SK-N-SH treated with all-trans-retinoic acid at 6 μM for 48 hours (cell line): Measurements from ENCODE around the gene PCSK1.

Source experiments
- ATAC-seq: fragments of 200-7000 bp; cut with Tn5 transposase; 3 replicates; pipeline ENCODE4 v1.9.1; 2020; ENCODE audit warnings: mild to moderate bottlenecking, moderate library complexity
- BACH2 ChIP-seq: fragments of 250-450 bp; sonication (Bioruptor Pico); IDR thresholded peaks from 2 replicates; pipeline ENCODE4 v1.9.0; 2021; ENCODE audit warnings: mild to moderate bottlenecking, borderline replicate concordance
- CREB5 ChIP-seq: fragments of 250-450 bp; sonication (Bioruptor Pico); IDR thresholded peaks from 2 replicates; pipeline ENCODE4 v1.5.1; 2020; ENCODE audit warnings: low read depth, mild to moderate bottlenecking, moderate library complexity
- CSDC2 ChIP-seq: fragments of 250-450 bp; sonication (Bioruptor Pico); IDR thresholded peaks from 2 replicates; pipeline ENCODE4 v1.5.0; 2020; ENCODE audit warnings: mild to moderate bottlenecking, moderate library complexity
- CSRNP3 ChIP-seq: fragments of 250-450 bp; sonication (Bioruptor Pico); IDR thresholded peaks from 2 replicates; pipeline ENCODE4 v1.5.1; 2021; ENCODE audit warnings: mild to moderate bottlenecking, moderate library complexity
- ESRRG ChIP-seq: fragments of 250-450 bp; sonication (Bioruptor Pico); IDR thresholded peaks from 2 replicates; pipeline ENCODE4 v1.6.1; 2021; ENCODE audit warnings: mild to moderate bottlenecking
- GLIS3 ChIP-seq: fragments of 250-450 bp; sonication (Bioruptor Pico); IDR thresholded peaks from 2 replicates; pipeline ENCODE4 v1.5.0; 2020; ENCODE audit warnings: mild to moderate bottlenecking, moderate library complexity
- ISL1 ChIP-seq: fragments of 250-450 bp; sonication (Bioruptor Pico); IDR thresholded peaks from 2 replicates; pipeline ENCODE4 v2.1.2; 2022; ENCODE audit warnings: mild to moderate bottlenecking, moderate library complexity
- OSR1 ChIP-seq: fragments of 250-450 bp; sonication (Bioruptor Pico); IDR thresholded peaks from 2 replicates; pipeline ENCODE4 v1.8.0; 2022; ENCODE audit warnings: moderate library complexity, mild to moderate bottlenecking, inconsistent platforms
- POU6F1 ChIP-seq: fragments of 250-450 bp; sonication (Bioruptor Pico); IDR thresholded peaks from 2 replicates; pipeline ENCODE4 v1.8.0; 2021; ENCODE audit warnings: low read depth, mild to moderate bottlenecking, moderate library complexity, borderline replicate concordance
- PPARA ChIP-seq: fragments of 250-450 bp; sonication (Bioruptor Pico); IDR thresholded peaks from 2 replicates; pipeline ENCODE4 v1.5.0; 2020; ENCODE audit warnings: mild to moderate bottlenecking, borderline replicate concordance
- RARB ChIP-seq: fragments of 250-450 bp; sonication (Bioruptor Pico); IDR thresholded peaks from 2 replicates; pipeline ENCODE4 v1.8.0; 2021; ENCODE audit warnings: mild to moderate bottlenecking, moderate library complexity
- SNAI2 ChIP-seq: fragments of 250-450 bp; sonication (Bioruptor Pico); IDR thresholded peaks from 2 replicates; pipeline ENCODE4 v1.5.0; 2020; ENCODE audit warnings: mild to moderate bottlenecking, moderate library complexity
- TCF4 ChIP-seq: fragments of 250-450 bp; sonication (Bioruptor Pico); IDR thresholded peaks from 2 replicates; pipeline ENCODE4 v1.8.0; 2021; ENCODE audit warnings: mild to moderate bottlenecking, moderate library complexity, borderline replicate concordance
- TOX ChIP-seq: fragments of 250-450 bp; sonication (Bioruptor Pico); IDR thresholded peaks from 2 replicates; pipeline ENCODE4 v1.8.0; 2021; ENCODE audit warnings: mild to moderate bottlenecking, moderate library complexity, borderline replicate concordance
- TSHZ2 ChIP-seq: fragments of 250-450 bp; sonication (Bioruptor Pico); IDR thresholded peaks from 2 replicates; pipeline ENCODE4 v1.5.0; 2020; ENCODE audit warnings: mild to moderate bottlenecking, moderate library complexity
- ZC3H10 ChIP-seq: fragments of 250-450 bp; sonication (Bioruptor Pico); IDR thresholded peaks from 2 replicates; pipeline ENCODE4 v1.5.1; 2021; ENCODE audit warnings: mild to moderate bottlenecking, moderate library complexity
- ZFP3 ChIP-seq: fragments of 250-450 bp; sonication (Bioruptor Pico); IDR thresholded peaks from 2 replicates; pipeline ENCODE4 v1.5.0; 2020; ENCODE audit warnings: mild to moderate bottlenecking, moderate library complexity
- ZFP30 ChIP-seq: fragments of 450-650 bp; formaldehyde crosslinking; IDR thresholded peaks from 2 replicates; pipeline ENCODE4 v1.5.0; 2022; ENCODE audit warnings: mild to moderate bottlenecking, moderate library complexity

PCSK1 gene

GRCh38 chr5:96481867-96482266 is 48.8 kb upstream of the PCSK1 start (continued):
- TF ChIP-seq ZC3H10 (no peak), ZFP30 (no peak)

- no peak for TF ChIP-seq ZFP3 (CRISPR knock-in tag)
- TF ChIP-seq CSDC2: no peak
- TF ChIP-seq BACH2 (CRISPR knock-in tag): no peak
- no peak for TF ChIP-seq ISL1
- TF ChIP-seq CSRNP3 (CRISPR knock-in tag): no peak
- no peak for TF ChIP-seq ZC3H10
- TF ChIP-seq TSHZ2 (CRISPR knock-in tag): no peak
- TF ChIP-seq SNAI2: no peak
- no peak for TF ChIP-seq PPARA (CRISPR knock-in tag)
- no peak for TF ChIP-seq GLIS3
- TF ChIP-seq, all 23 proteins: peak for 0
- ATAC-seq: no peak
These were observed 48.1 kb upstream of the PCSK1 start for GRCh38 chr5:96481009-96481786.

GRCh38 chr5:96478983-96479382 is 45.9 kb upstream of the PCSK1 start:
- ATAC-seq: no peak
- TF ChIP-seq RARB (CRISPR knock-in tag): no peak
- TF ChIP-seq POU6F1 (CRISPR knock-in tag): no peak
- TF ChIP-seq ESRRG (CRISPR knock-in tag): no peak
- TF ChIP-seq PPARA (CRISPR knock-in tag): no peak
- no peak for TF ChIP-seq TOX (CRISPR knock-in tag)
- TF ChIP-seq CSRNP3 (CRISPR knock-in tag): no peak
- TF ChIP-seq SNAI2: no peak
- TF ChIP-seq, all 23 proteins: peak for 0

GRCh38 chr5:96476654-96477053 is 43.6 kb upstream of the PCSK1 start:
- TF ChIP-seq CREB5 (CRISPR knock-in tag): no peak
- no peak for TF ChIP-seq OSR1 (CRISPR knock-in tag)
- TF ChIP-seq, all 23 proteins: peak for 0
- no peak; the same call in 1 of the 3 replicates for ATAC-seq

DNA sequence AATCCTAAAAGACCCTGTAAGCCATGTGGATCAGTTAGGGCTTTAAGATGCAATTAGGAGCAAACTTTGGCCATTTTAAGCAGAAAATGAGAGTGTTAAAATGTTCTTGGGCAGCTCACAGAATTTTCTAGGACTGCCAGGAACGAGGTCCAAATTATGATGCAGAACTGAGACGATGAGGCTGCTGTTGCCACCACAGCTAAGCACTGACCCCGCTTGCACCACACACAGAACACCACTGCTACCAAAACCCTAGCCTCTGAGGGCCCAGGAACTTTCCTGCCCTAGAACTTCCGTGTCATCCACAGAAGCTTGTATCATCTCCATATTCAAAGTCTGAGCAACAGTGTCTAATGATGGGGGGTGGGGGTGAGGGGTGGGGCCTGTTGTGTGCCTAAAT is 41.0 kb upstream of the PCSK1 start:
- ATAC-seq: no peak
- TF ChIP-seq ESRRG (CRISPR knock-in tag) (no peak), ZFP3 (CRISPR knock-in tag) (no peak), ISL1 (no peak), TOX (CRISPR knock-in tag) (no peak), TCF4 (CRISPR knock-in tag) (no peak), ZC3H10 (no peak)
- TF ChIP-seq, all 23 proteins: peak for 0
